Liver (tissue), 9 donors: Measurements from ENCODE around the gene MARK2. TPM values are rescaled to one million over a fixed set of nuclear protein-coding genes. Genes with fewer than 3 reads are reported as not detected.

ENCODE experiments used
- DNase-seq: peaks from one replicate; pipeline ENCODE4 v3.0.0-alpha.2; 2017; ENCODE audit warnings: low spot score
- H3K27ac ChIP-seq, 2 donors: one replicate each; pipeline ENCODE4 v1.7.0; 2013; ENCODE audit warnings: inconsistent platforms in 2 of 2, low read length in 2 of 2, control low read depth in 1 of 2, low read depth in 1 of 2, mild to moderate bottlenecking in 1 of 2
- H3K27me3 ChIP-seq, 4 donors: one replicate each; pipeline versions ENCODE4 v1.6.1 to v1.7.0; 2013; ENCODE audit warnings: low read length in 3 of 4, inconsistent platforms in 1 of 4, mild to moderate bottlenecking in 1 of 4, moderate library complexity in 1 of 4; ENCODE audit not compliant: control insufficient read depth in 4 of 4, insufficient read depth in 4 of 4
- H3K36me3 ChIP-seq, 4 donors: one replicate each; pipeline versions ENCODE4 v1.6.1 to v1.7.0; 2013; ENCODE audit warnings: low read length in 3 of 4, mild to moderate bottlenecking in 3 of 4, low read depth in 1 of 4, moderate library complexity in 1 of 4; ENCODE audit not compliant: control insufficient read depth in 4 of 4, insufficient read depth in 3 of 4
- H3K4me1 ChIP-seq, 4 donors: one replicate each; pipeline versions ENCODE4 v1.6.1 to v1.7.0; 2013; ENCODE audit warnings: low read length in 3 of 4, mild to moderate bottlenecking in 3 of 4, moderate library complexity in 1 of 4; ENCODE audit not compliant: control insufficient read depth in 4 of 4, insufficient read depth in 4 of 4
- H3K4me3 ChIP-seq, 3 donors: one replicate each; pipeline versions ENCODE4 v1.6.1 to v1.7.0; 2013; ENCODE audit warnings: low read length in 3 of 3, control low read depth in 1 of 3, low read depth in 1 of 3, mild to moderate bottlenecking in 1 of 3
- H3K9ac ChIP-seq, 2 donors: one replicate each; pipeline ENCODE4 v1.7.0; 2013; ENCODE audit warnings: low read length in 2 of 2, mild to moderate bottlenecking in 2 of 2, moderate library complexity in 2 of 2, control low read depth in 1 of 2, low read depth in 1 of 2
- H3K9me3 ChIP-seq, 4 donors: one replicate each; pipeline versions ENCODE4 v1.6.1 to v1.7.0; 2013; ENCODE audit warnings: low read length in 3 of 4; ENCODE audit not compliant: control insufficient read depth in 4 of 4
- ATF3 ChIP-seq: IDR thresholded peaks from 2 replicates; pipeline ENCODE4 v1.6.1; 2016; ENCODE audit warnings: antibody characterized with exemption
- CTCF ChIP-seq: fragments of 150-350 bp; IDR thresholded peaks from 2 replicates; pipeline ENCODE4 v1.5.1; 2017; ENCODE audit warnings: improper control_type of control experiment, low read depth, low read length; ENCODE audit not compliant: missing input control
- EGR1 ChIP-seq, 2 donors: IDR thresholded peaks; 2 replicates each; pipeline ENCODE4 v1.6.1; 2016 to 2018; ENCODE audit warnings: antibody characterized with exemption in 2 of 2, low read depth in 2 of 2
- FOXA1 ChIP-seq: IDR thresholded peaks from 2 replicates; pipeline ENCODE4 v1.6.1; 2016; ENCODE audit warnings: antibody characterized with exemption
- FOXA2 ChIP-seq: IDR thresholded peaks from 2 replicates; pipeline ENCODE4 v1.6.1; 2016; ENCODE audit warnings: antibody characterized with exemption
- GABPA ChIP-seq, 2 donors: IDR thresholded peaks in 1 of 2; conservative IDR thresholded peaks in 1 of 2; 2 replicates each; pipeline ENCODE4 v1.6.1; 2016; ENCODE audit warnings: antibody characterized with exemption in 2 of 2, mild to moderate bottlenecking in 1 of 2, moderate library complexity in 1 of 2
- HNF4A ChIP-seq, 2 donors: conservative IDR thresholded peaks; 2 replicates each; pipeline ENCODE4 v1.6.1; 2016; ENCODE audit warnings: antibody characterized with exemption in 2 of 2, mild to moderate bottlenecking in 2 of 2
- HNF4G ChIP-seq: IDR thresholded peaks from 2 replicates; pipeline ENCODE4 v1.6.1; 2016; ENCODE audit warnings: antibody characterized with exemption
- JUND ChIP-seq, 2 donors: IDR thresholded peaks; 2 replicates each; pipeline ENCODE4 v1.6.1; 2016; ENCODE audit warnings: antibody characterized with exemption in 2 of 2
- MAX ChIP-seq: IDR thresholded peaks from 2 replicates; pipeline ENCODE4 v1.6.1; 2016; ENCODE audit warnings: antibody characterized with exemption
- NR2F2 ChIP-seq: IDR thresholded peaks from 2 replicates; pipeline ENCODE4 v1.6.1; 2016; ENCODE audit warnings: antibody characterized with exemption
- RAD21 ChIP-seq, 2 donors: IDR thresholded peaks; 2 replicates each; pipeline ENCODE4 v1.6.1; 2016; ENCODE audit warnings: antibody characterized with exemption in 2 of 2, mild to moderate bottlenecking in 2 of 2
- REST ChIP-seq: IDR thresholded peaks from 2 replicates; pipeline ENCODE4 v1.6.1; 2016; ENCODE audit warnings: antibody characterized with exemption, mild to moderate bottlenecking
- RXRA ChIP-seq, 2 donors: IDR thresholded peaks; 2 replicates each; pipeline ENCODE4 v1.6.1; 2017 to 2018; ENCODE audit warnings: antibody characterized with exemption in 2 of 2, mild to moderate bottlenecking in 1 of 2
- SP1 ChIP-seq: IDR thresholded peaks from 2 replicates; pipeline ENCODE4 v1.6.1; 2018; ENCODE audit warnings: antibody characterized with exemption, mild to moderate bottlenecking
- TAF1 ChIP-seq: conservative IDR thresholded peaks from 2 replicates; pipeline ENCODE4 v1.6.1; 2016; ENCODE audit warnings: antibody characterized with exemption, mild to moderate bottlenecking
- YY1 ChIP-seq: IDR thresholded peaks from 2 replicates; pipeline ENCODE4 v1.6.1; 2016; ENCODE audit warnings: antibody characterized with exemption, mild to moderate bottlenecking
- ZBTB33 ChIP-seq: IDR thresholded peaks from 2 replicates; pipeline ENCODE4 v1.6.1; 2016; ENCODE audit warnings: antibody characterized with exemption
- WGBS: extraction: QIAGEN DNeasy Blood & Tissue Kit; methylation state at CpG from one replicate; pipeline ENCODE4 v1.1.7; 2013; 5-methylcytosine and 5-hydroxymethylcytosine counted together
- polyA plus RNA-seq, 2 donors: library from polyadenylated mRNA; stranded (reverse) in 1 of 2; unstranded in 1 of 2; fragments of 200-250 nt in 1 of 2; fragments of >200 nt in 1 of 2; fragmentation: Nextera tagmentation in 1 of 2; extraction: Ambion mirVana in 1 of 2; gene quantifications; one replicate each; pipeline versions ENCODE4 v1.2.1 to v1.2.3, GENCODE V29; 2013 to 2015
- total RNA-seq, 2 donors: library from RNA; depleted of rRNA; stranded (reverse); fragments of >200 nt; gene quantifications; one replicate each; pipeline ENCODE4 v1.2.3, GENCODE V29; 2014
- donor health status: healthy.
- donor health status: healthy.
- donor health status: healthy.
- donor health status: healthy.
- donor health status: healthy.

MARK2 gene
- total and polyA plus RNA-seq, 4 donors: 3.4 to 11.6 (median 8.0) TPM

GRCh38 chr11:63903884-63904283, 65.0 kb downstream of the MARK2 start:
- H3K9me3 ChIP-seq: no peaks in the 10 kb centered on the region
- H3K36me3 ChIP-seq: peaks cover 13 to 77% (median 66%) of the 10 kb centered on the region in 4 donors
- H3K27ac ChIP-seq: no peak overlapping the region
- no peaks in the 10 kb centered on the region for H3K27me3 ChIP-seq
- H3K9ac ChIP-seq: no peak overlapping the region
- 96% methylated on average over 14 of the region's 14 CpGs for WGBS
- no peak for DNase-seq
- peaks cover 0 to 3% (median 0%) of the 10 kb centered on the region in 4 donors for H3K4me1 ChIP-seq
- no peak overlapping the region for H3K4me3 ChIP-seq
- no peak for TF ChIP-seq ATF3
- TF ChIP-seq JUND (IDR thresholded peaks at IDR 0.05): no peak
- no peak for TF ChIP-seq RAD21 (IDR thresholded peaks at IDR 0.05)
- TF ChIP-seq ZBTB33: no peak
- TF ChIP-seq SP1: no peak
- no peak for TF ChIP-seq YY1
- TF ChIP-seq REST: no peak
- TF ChIP-seq HNF4A (conservative IDR thresholded peaks at IDR 0.05): no peak
- no peak for TF ChIP-seq NR2F2
- TF ChIP-seq CTCF: no peak
- TF ChIP-seq EGR1 (IDR thresholded peaks at IDR 0.05; ENCODE audit: low read depth in 2 of 2): no peak
- no peak for TF ChIP-seq HNF4G
- no peak for TF ChIP-seq RXRA (IDR thresholded peaks at IDR 0.05)
- no peak for TF ChIP-seq FOXA1
- TF ChIP-seq GABPA (IDR thresholded peaks at IDR 0.05 in 1 of 2, conservative IDR thresholded peaks at IDR 0.05 in 1 of 2): no peak
- no peak for TF ChIP-seq MAX
- TF ChIP-seq FOXA2: no peak
- TF ChIP-seq TAF1: no peak
